HEK293 (cell line): ENCODE measurements around the gene TLR9.

Experiments
- CTCF ChIA-PET: fragments of 350-600 bp; formaldehyde crosslinking; extraction: SDS; loops from one replicate; lab custom pipeline; 2021; ENCODE audit warnings: antibody characterized with exemption; lab: Yijun Ruan, JAX
- POLR2A ChIA-PET: fragments of 300-600 bp; formaldehyde crosslinking; extraction: SDS; loops from one replicate; lab custom pipeline; 2020; ENCODE audit warnings: antibody characterized with exemption, inconsistent platforms; lab: Yijun Ruan, JAX
- H3K27ac ChIP-seq: fragments of 200-500 bp; sonication (Bioruptor generic); 2 replicates; pipeline ENCODE4 v1.5.1; 2014; ENCODE audit warnings: low read depth, low read length, control low read depth, inconsistent platforms; ENCODE audit errors: extremely low read depth
- H3K36me3 ChIP-seq, 2 experiments: fragments of 200-500 bp in 1 of 2; sonication (Bioruptor generic) in 1 of 2; 1 replicate in 1 of 2; 2 replicates in 1 of 2; pipeline ENCODE4 v1.5.1; 2014 to 2017; ENCODE audit warnings: inconsistent platforms in 2 of 2, low read length in 2 of 2; ENCODE audit not compliant: control insufficient read depth in 2 of 2, insufficient read depth in 1 of 2
- H3K4me1 ChIP-seq: fragments of 200-500 bp; sonication (Bioruptor generic); 2 replicates; pipeline ENCODE4 v1.5.1; 2014; ENCODE audit warnings: mild to moderate bottlenecking, low read length, inconsistent platforms; ENCODE audit not compliant: control insufficient read depth, insufficient read depth
- H3K4me3 ChIP-seq: 2 replicates; pipeline ENCODE4 v1.5.1; 2011; ENCODE audit warnings: low read depth, mild to moderate bottlenecking, control low read depth, low read length, moderate library complexity
- H3K9me3 ChIP-seq: fragments of 200-500 bp; sonication (Bioruptor generic); 2 replicates; pipeline ENCODE4 v1.5.1; 2014; ENCODE audit warnings: low read depth, low read length, inconsistent platforms; ENCODE audit not compliant: control insufficient read depth, insufficient read depth
- IKZF3 ChIP-seq: fragments of 450-650 bp; IDR thresholded peaks from 2 replicates; pipeline ENCODE4 v1.5.0; 2018; ENCODE audit warnings: missing biosample characterization, mild to moderate bottlenecking, missing genetic modification characterization, moderate library complexity
- MZF1 ChIP-seq: fragments of 450-650 bp; formaldehyde crosslinking; IDR thresholded peaks from 2 replicates; pipeline ENCODE4 v1.5.1; 2017; ENCODE audit warnings: missing biosample characterization, missing genetic modification characterization, borderline replicate concordance
- PRDM1 ChIP-seq: fragments of 450-650 bp; formaldehyde crosslinking; IDR thresholded peaks from 2 replicates; pipeline ENCODE4; 2016; ENCODE audit warnings: missing biosample characterization, missing genetic modification characterization
- PRDM6 ChIP-seq: fragments of 450-650 bp; formaldehyde crosslinking; IDR thresholded peaks from 2 replicates; pipeline ENCODE4 v1.5.1; 2017; ENCODE audit warnings: missing biosample characterization, missing genetic modification characterization
- SETDB1 ChIP-seq: IDR thresholded peaks from one replicate; pipeline ENCODE4 v1.6.1; 2017; ENCODE audit warnings: mild to moderate bottlenecking, low read length, moderate library complexity, mixed read lengths; ENCODE audit not compliant: insufficient read length
- ZBTB10 ChIP-seq: fragments of 450-650 bp; formaldehyde crosslinking; IDR thresholded peaks from 2 replicates; pipeline ENCODE4 v1.5.1; 2016; ENCODE audit warnings: missing biosample characterization, missing genetic modification characterization
- ZBTB21 ChIP-seq: fragments of 450-650 bp; formaldehyde crosslinking; IDR thresholded peaks from 2 replicates; pipeline ENCODE4 v1.5.1; 2017; ENCODE audit warnings: missing biosample characterization, missing genetic modification characterization
- ZNF19 ChIP-seq: fragments of 450-650 bp; formaldehyde crosslinking; IDR thresholded peaks from 2 replicates; pipeline ENCODE4; 2016; ENCODE audit warnings: missing biosample characterization, missing genetic modification characterization, low read depth
- ZNF202 ChIP-seq: fragments of 450-650 bp; formaldehyde crosslinking; IDR thresholded peaks from 2 replicates; pipeline ENCODE4 v1.5.1; 2016; ENCODE audit warnings: missing biosample characterization, missing genetic modification characterization, borderline replicate concordance
- ZNF23 ChIP-seq: fragments of 450-650 bp; formaldehyde crosslinking; IDR thresholded peaks from 2 replicates; pipeline ENCODE4 v1.5.1; 2016; ENCODE audit warnings: missing biosample characterization, missing genetic modification characterization, borderline replicate concordance
- ZNF302 ChIP-seq: fragments of 450-650 bp; formaldehyde crosslinking; IDR thresholded peaks from 2 replicates; pipeline ENCODE4 v1.5.1; 2016; ENCODE audit warnings: missing biosample characterization, missing genetic modification characterization, low read depth
- ZNF394 ChIP-seq: fragments of 450-650 bp; formaldehyde crosslinking; IDR thresholded peaks from 2 replicates; pipeline ENCODE4 v1.5.1; 2016; ENCODE audit warnings: missing biosample characterization, missing genetic modification characterization, mild to moderate bottlenecking, moderate library complexity, borderline replicate concordance
- ZNF398 ChIP-seq: fragments of 450-650 bp; formaldehyde crosslinking; IDR thresholded peaks from 2 replicates; pipeline ENCODE4 v1.5.1; 2017; ENCODE audit warnings: missing biosample characterization, missing genetic modification characterization
- ZNF488 ChIP-seq: fragments of 450-650 bp; formaldehyde crosslinking; IDR thresholded peaks from 2 replicates; pipeline ENCODE4 v1.5.1; 2016; ENCODE audit warnings: missing biosample characterization, missing genetic modification characterization
- ZNF501 ChIP-seq: fragments of 450-650 bp; formaldehyde crosslinking; IDR thresholded peaks from 2 replicates; pipeline ENCODE4 v1.5.1; 2016; ENCODE audit warnings: missing biosample characterization, missing genetic modification characterization
- ZNF510 ChIP-seq: fragments of 450-650 bp; formaldehyde crosslinking; IDR thresholded peaks from 2 replicates; pipeline ENCODE4 v1.5.1; 2018; ENCODE audit warnings: mild to moderate bottlenecking, missing genetic modification characterization, missing biosample characterization; ENCODE audit not compliant: insufficient replicate concordance
- ZNF529 ChIP-seq: fragments of 450-650 bp; formaldehyde crosslinking; IDR thresholded peaks from 2 replicates; pipeline ENCODE4 v1.5.1; 2017; ENCODE audit warnings: missing genetic modification characterization, missing biosample characterization; ENCODE audit not compliant: insufficient replicate concordance
- ZNF621 ChIP-seq: fragments of 450-650 bp; formaldehyde crosslinking; IDR thresholded peaks from 2 replicates; pipeline ENCODE4 v1.5.1; 2017; ENCODE audit warnings: missing biosample characterization, missing genetic modification characterization
- ZNF623 ChIP-seq: fragments of 450-650 bp; formaldehyde crosslinking; IDR thresholded peaks from 2 replicates; pipeline ENCODE4 v1.5.1; 2016; ENCODE audit warnings: missing biosample characterization, missing genetic modification characterization
- ZNF660 ChIP-seq: fragments of 450-650 bp; IDR thresholded peaks from 2 replicates; pipeline ENCODE4 v1.5.1; 2018; ENCODE audit warnings: missing biosample characterization, mild to moderate bottlenecking, missing genetic modification characterization
- ZNF791 ChIP-seq: fragments of 450-650 bp; formaldehyde crosslinking; IDR thresholded peaks from 2 replicates; pipeline ENCODE4 v1.5.1; 2016; ENCODE audit warnings: missing biosample characterization, missing genetic modification characterization
- ZXDB ChIP-seq: fragments of 450-650 bp; formaldehyde crosslinking; IDR thresholded peaks from 2 replicates; pipeline ENCODE4 v1.5.1; 2016; ENCODE audit warnings: missing biosample characterization, missing genetic modification characterization

Gene TLR9

GRCh38 chr3:52174896-52175295, 50.5 kb downstream of the TLR9 start:
- TF ChIP-seq ZNF660 (tag by site-specific recombination): no peak
- peak; percentile 44; the same call in 1 of the 2 replicates for TF ChIP-seq ZNF623 (tag by site-specific recombination)
- peak; percentile 13; the same call in 1 of the 2 replicates for TF ChIP-seq ZNF394 (tag by site-specific recombination)
- Histone ChIP-seq H3K36me3 (no peaks in the 10 kb centered on the region), H3K4me3 (no peak overlapping the region), H3K9me3 (no peaks in the 10 kb centered on the region), H3K27ac (no peak overlapping the region), H3K4me1 (no peaks in the 10 kb centered on the region)
- ChIA-PET CTCF (no interaction called here), POLR2A (interaction anchor here (0.6 kb wide), 1 partner anchor 190 kb away, joined by 3 read pairs; no protein-coding TSS in a partner anchor)

GRCh38 chr3:52173101-52173500, 52.3 kb downstream of the TLR9 start:
- ChIA-PET CTCF (no interaction called here), POLR2A (no interaction called here)
- TF ChIP-seq MZF1: no peak
- no peak for TF ChIP-seq SETDB1
- TF ChIP-seq ZNF510 (tag by site-specific recombination): no peak
- no peak for TF ChIP-seq ZNF621
- no peak for TF ChIP-seq ZNF791
- TF ChIP-seq ZXDB (tag by site-specific recombination): no peak
- TF ChIP-seq ZBTB21 (tag by site-specific recombination): no peak
- TF ChIP-seq IKZF3 (tag by site-specific recombination): no peak
- no peak for TF ChIP-seq ZBTB10
- no peak for TF ChIP-seq ZNF23 (tag by site-specific recombination)
- no peak for TF ChIP-seq ZNF202 (tag by site-specific recombination)
- TF ChIP-seq ZNF501: no peak
- no peak for TF ChIP-seq ZNF488 (tag by site-specific recombination)
- no peak for TF ChIP-seq ZNF529 (tag by site-specific recombination)
- TF ChIP-seq ZNF19 (tag by site-specific recombination): no peak
- no peak for TF ChIP-seq ZNF398 (tag by site-specific recombination)
- no peak for TF ChIP-seq PRDM6 (tag by site-specific recombination)
- no peak for TF ChIP-seq ZNF302
- TF ChIP-seq PRDM1 (tag by site-specific recombination): no peak
- TF ChIP-seq, all 188 proteins: peak for 0

More at GRCh38 chr3:52173101-52173500, 52.3 kb downstream of the TLR9 start:
- Histone ChIP-seq H3K4me3 (no peak overlapping the region), H3K27ac (no peak overlapping the region), H3K4me1 (no peaks in the 10 kb centered on the region), H3K36me3 (no peaks in the 10 kb centered on the region), H3K9me3 (no peaks in the 10 kb centered on the region)
